ENCODE measurements around the gene SLC27A2. TPM values are rescaled to one million over a fixed set of nuclear protein-coding genes. Genes with fewer than 3 reads are reported as not detected.
"Not testable (repeated sequence)": the region's sequence is repeated elsewhere in the genome, so short reads cannot be mapped to it uniquely, and the experiment has no call there.

Gene SLC27A2
- total RNA-seq, 1 donor from 2014 or later = 44.6 TPM

DNA sequence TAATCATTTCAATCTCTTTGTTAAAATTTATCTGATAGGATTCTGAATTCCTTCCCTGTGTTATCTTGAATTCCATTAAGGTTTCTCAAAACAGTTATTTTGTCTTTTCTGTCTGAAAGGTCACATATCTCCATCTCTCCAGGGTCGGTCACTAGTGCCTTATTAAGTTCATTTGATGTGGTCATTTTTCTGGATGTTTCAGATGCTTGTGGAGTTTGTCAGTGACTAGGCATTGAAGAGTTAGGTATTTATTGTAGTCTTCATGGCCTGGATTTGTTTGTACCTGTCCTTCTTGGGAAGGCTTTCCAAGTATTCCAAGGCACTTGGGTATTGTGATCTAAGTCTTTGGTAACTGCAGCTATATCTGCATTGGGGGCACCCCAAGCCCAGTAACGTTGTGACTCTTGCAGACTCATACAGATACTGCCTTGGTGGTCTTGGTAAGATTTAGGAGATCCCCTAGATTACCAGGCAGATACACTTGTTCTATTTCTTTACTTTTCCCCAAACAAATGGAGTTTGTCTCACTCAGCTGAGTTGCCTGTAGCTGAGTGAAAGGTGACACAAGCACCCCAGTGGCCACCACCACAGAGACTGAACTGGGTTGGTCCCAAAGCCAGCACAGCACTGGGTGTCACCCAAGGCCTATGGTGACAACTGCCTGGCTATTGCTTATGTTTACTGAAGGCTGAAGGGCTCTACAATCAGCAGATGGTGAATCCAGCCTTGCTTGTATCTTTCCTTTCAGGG lies 18.9 kb upstream of the SLC27A2 start:
- intact Hi-C loops (cut with micrococcal nuclease) = no loop called here

DNA sequence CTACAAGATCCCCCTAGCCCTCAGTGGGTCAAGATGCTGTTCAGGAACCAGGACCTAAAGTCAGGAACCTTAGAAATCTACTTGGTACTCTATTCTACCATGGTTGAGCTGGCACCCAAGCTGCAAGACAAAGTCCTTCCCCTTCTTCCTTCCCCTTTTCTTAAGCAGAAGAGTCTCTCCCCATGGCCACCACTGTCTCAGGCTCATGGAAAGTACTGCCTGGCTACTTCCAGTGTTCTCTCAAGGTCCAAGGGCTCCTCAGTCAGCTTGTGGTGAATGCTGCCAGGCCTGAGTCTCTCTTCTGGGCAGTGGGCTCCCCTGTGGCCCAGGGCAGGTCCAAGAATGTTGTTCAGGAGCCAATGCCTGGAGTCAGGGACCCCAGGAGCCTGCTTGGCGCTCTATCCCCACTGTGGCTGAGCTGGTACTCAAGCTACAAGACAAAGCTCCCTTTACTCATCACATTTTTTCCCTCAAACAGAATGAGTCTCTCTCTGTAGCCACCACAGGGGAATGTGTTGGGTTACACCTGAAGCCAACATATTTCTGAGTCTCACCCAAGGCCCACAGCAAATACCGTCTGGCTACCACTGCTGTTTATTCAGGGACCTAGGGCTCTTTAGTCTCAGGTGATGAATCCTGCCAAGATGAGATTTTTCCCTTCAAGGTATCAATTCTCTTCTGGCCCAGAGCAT lies 18.1 kb upstream of the SLC27A2 start:
- intact Hi-C loops (cut with micrococcal nuclease) = no loop called here

DNA sequence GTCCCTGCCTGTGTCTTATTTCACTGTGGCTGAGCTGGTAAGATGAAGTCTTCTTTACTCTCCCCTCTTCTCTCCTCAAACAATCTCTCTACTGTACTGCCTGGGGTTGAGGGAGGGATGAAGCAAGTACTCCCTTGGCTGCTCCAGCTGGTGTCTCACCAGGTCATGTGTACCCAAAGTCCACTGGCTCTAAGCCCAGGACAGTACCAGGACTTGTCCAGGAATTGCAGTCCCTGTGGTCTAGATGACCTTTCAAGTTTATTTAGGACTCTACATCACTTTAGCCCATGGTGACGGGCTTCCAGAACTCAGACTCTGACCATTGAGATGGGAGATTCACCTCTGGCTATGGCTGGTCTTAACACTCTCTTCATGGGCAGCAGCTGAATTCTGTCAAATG lies 17.5 kb upstream of the SLC27A2 start:
- intact Hi-C loops (cut with micrococcal nuclease) = no loop called here

DNA sequence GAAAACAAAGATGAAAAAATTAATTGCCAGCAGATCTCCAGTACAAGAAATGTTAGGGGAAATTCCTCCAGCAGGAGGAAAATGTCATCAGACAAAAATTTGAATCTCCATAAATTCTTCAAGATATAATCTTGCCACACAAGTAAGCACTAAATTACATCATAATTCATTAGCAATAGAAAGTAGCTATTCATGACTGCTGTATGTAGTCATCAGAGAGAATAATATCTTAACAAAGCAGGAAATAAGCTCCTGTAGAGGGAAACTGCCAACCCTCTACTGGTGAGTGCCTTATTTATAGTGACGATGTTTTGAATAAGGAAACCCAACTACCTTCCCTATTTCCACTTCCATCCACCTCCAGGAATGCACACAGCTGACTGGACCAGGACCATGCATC lies 15.8 kb upstream of the SLC27A2 start:
- intact Hi-C loops (cut with micrococcal nuclease) = no loop called here

- intact Hi-C loops (cut with micrococcal nuclease) = no loop called here
These were observed 14.9 kb upstream of the SLC27A2 start for GRCh38 chr15:50167110-50167509.

DNA sequence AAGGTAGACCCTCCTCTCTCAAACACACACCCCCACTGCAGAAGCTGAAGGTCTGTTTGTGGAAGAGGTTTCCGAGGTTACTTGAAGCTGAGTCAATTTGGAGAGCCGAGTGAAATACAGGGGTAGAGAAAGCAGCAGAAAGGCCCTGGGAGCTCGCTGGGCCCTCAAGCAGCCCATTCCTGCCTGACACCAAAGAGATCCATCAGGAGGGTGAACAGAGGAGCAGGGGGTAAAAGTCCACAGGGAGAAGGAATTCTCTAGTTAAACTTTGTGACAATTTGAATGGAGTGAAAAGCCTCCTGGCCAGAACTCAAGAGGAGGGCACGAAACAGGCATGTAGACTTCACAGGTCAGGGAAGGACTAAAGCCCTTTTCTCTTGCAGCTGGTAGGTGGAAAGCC lies 13.6 kb upstream of the SLC27A2 start:
- intact Hi-C loops (cut with micrococcal nuclease) = no loop called here

DNA sequence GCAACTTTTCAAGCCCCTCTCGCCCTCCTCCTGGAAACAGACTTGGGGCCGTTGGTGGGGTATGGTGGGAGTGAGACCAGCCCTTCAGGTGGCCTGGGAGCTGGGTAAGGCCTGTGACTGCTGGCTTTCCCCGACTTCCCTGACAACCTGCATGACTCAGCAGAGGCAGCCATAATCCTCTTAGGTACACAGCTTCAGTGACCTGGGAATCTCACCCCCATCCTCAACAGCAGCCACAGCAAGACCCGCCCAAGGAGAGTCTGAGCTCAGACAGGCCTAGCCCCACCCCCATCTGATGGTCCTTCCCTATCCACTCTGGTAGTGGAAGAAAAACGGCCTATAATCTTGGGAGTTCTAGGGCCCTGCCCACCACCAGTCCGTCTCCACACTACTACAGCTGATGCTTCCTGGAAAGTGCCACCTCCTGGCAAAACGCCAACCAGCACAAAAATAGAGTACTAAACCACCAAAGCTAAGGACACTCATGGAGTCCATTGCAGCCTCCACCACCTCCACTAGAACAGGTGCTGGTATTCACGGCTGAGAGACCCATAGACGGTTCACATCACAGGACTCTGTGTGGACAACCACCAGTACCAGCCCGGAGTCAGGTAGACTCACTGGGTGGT lies 13.1 kb upstream of the SLC27A2 start:
- intact Hi-C loops (cut with micrococcal nuclease) = no loop called here

DNA sequence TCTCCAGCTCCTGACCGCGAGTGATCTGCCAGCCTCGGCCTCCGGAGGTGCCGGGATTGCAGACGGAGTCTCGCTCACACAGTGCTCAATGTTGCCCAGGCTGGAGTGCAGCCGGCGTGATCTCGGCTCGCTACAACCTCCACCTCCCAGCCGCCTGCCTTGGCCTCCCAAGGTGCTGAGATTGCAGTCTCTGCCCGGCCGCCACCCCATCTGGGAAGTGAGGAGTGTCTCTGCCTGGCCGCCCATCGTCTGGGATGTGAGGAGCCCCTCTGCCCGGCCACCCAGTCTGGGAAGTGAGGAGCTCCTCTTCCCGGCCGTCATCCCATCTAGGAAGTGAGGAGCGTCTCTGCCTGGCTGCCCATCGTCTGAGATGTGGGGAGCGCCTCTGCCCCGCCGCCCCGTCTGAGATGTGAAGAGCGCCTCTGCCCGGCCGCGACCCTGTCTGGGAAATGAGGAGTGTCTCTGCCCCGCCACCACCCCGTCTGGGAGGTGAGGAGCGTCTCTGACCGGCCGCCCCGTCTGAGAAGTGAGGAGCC lies 9.6 kb upstream of the SLC27A2 start:
- intact Hi-C loops (cut with micrococcal nuclease) = not testable (repeated sequence)

- intact Hi-C loops (cut with micrococcal nuclease) = no loop called here
These were observed 5.1 kb upstream of the SLC27A2 start for GRCh38 chr15:50176869-50177268.

GRCh38 chr15:50180091-50180490 lies 1.9 kb upstream of the SLC27A2 start:
- intact Hi-C loops (cut with micrococcal nuclease) = loop anchor here (5.0 kb wide), 4 partner anchors 73 to 1133 kb away; partner anchors contain the start of genes COPS2, DTWD1, FAM227B and SECISBP2L

GRCh38 chr15:50180582-50180981 lies 1.4 kb upstream of the SLC27A2 start:
- intact Hi-C loops (cut with micrococcal nuclease) = loop anchor here (5.0 kb wide), 4 partner anchors 73 to 1133 kb away; partner anchors contain the start of genes COPS2, DTWD1, FAM227B and SECISBP2L

- intact Hi-C loops (cut with micrococcal nuclease) = loop anchor here (1.0 to 5.0 kb wide), 5 partner anchors 74 to 1134 kb away; partner anchors contain the start of genes COPS2, DTWD1, FAM227B and SECISBP2L
These were observed 611 bp upstream of the SLC27A2 start for GRCh38 chr15:50181201-50181968.

DNA sequence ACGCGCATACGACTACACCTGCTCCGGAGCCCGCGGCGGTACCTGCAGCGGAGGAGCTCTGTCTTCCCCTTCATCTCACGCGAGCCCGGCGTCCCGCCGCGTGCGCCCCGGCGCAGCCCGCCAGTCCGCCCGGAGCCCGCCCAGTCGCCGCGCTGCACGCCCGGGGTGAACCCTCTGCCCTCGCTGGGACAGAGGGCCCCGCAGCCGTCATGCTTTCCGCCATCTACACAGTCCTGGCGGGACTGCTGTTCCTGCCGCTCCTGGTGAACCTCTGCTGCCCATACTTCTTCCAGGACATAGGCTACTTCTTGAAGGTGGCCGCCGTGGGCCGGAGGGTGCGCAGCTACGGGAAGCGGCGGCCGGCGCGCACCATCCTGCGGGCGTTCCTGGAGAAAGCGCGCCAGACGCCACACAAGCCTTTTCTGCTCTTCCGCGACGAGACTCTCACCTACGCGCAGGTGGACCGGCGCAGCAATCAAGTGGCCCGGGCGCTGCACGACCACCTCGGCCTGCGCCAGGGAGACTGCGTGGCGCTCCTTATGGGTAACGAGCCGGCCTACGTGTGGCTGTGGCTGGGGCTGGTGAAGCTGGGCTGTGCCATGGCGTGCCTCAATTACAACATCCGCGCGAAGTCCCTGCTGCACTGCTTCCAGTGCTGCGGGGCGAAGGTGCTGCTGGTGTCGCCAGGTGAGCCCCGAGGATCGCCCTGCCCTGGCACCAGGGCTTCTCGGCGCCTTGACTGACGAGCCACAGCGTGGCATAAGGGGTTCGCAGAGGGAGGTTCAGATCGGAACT lies 420 bp downstream of the SLC27A2 start:
- intact Hi-C loops (cut with micrococcal nuclease) = loop anchor here (1.0 to 5.0 kb wide), 11 partner anchors 38 to 1135 kb away; partner anchors contain the start of genes COPS2, DTWD1, FAM227B and SECISBP2L

- intact Hi-C loops (cut with micrococcal nuclease) = loop anchor here (1.0 to 5.0 kb wide), 11 partner anchors 38 to 1136 kb away; partner anchors contain the start of genes COPS2, DTWD1, FAM227B and SECISBP2L
These were observed 1.3 kb downstream of the SLC27A2 start for GRCh38 chr15:50183112-50183794.

DNA sequence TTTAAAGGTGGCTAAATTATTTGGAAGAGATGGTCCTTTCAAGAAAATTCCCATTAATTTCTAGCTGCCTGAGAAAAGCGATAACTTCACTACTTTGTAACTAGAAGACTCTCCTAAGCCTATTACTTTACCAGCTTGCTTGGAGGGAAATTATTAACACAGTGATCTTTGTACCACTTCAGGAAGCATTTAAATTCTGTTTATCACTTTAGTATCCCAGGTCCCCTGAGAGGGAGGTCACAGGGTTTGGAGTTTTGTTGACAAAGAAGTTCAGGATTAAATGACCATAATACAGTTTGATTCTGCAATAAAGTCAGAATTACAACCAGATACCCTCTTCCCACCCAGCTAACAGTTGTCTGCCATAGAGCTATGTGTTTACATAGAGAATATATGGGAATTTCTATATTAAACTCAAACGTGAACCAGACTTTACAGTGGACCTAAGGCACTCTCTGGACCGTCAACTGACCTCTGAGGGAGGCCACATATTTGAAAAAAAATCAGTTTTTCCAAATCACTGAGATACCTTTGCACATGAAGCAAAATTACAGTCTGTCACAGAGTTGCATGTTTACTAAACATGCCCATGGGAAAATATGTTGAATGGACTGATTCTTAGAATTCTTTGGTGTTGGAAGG lies 3.0 kb downstream of the SLC27A2 start:
- intact Hi-C loops (cut with micrococcal nuclease) = loop anchor here (5.0 kb wide), 4 partner anchors 78 to 1138 kb away; partner anchors contain the start of genes COPS2, DTWD1, FAM227B and SECISBP2L

GRCh38 chr15:50186090-50186489 lies 4.1 kb downstream of the SLC27A2 start:
- intact Hi-C loops (cut with micrococcal nuclease) = no loop called here

GRCh38 chr15:50186752-50187151 lies 4.8 kb downstream of the SLC27A2 start:
- intact Hi-C loops (cut with micrococcal nuclease) = no loop called here

GRCh38 chr15:50187525-50187924 lies 5.5 kb downstream of the SLC27A2 start:
- intact Hi-C loops (cut with micrococcal nuclease) = no loop called here

DNA sequence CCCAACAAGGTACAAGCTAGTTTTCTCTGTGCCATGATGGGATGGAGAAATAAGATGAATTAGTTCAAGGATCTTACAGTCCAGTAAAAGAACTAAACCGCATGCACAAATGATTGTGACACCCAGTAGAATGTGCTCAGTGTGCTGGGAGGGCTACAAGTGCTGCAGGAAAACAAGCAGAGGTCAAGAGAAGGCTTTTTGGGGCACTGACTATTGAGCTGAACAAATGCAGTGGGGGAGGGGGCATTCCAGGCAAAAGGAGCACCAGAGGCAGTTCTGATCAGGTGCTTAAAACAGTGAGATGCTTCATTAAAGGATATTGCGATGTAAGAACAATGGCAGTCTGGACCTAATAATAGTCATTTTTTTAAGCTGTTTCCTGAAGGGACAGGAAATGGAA lies 6.0 kb downstream of the SLC27A2 start:
- intact Hi-C loops (cut with micrococcal nuclease) = no loop called here
